DOHH2 (cell line): ENCODE results near the gene TMOD4.

ENCODE experiments used
- EZH2phosphoT487 ChIP-seq: fragments of 200-600 bp; sonication (generic); IDR thresholded peaks from 2 replicates; pipeline ENCODE4 v1.6.1; 2017; ENCODE audit warnings: borderline replicate concordance, mild to moderate bottlenecking, antibody characterized with exemption, low read length, moderate library complexity, mixed read lengths
- TF ChIP-seq, protein P1 (sequence below): fragments of 200-600 bp; sonication (generic); IDR thresholded peaks from one replicate; pipeline ENCODE4 v1.5.1; 2014; ENCODE audit warnings: antibody characterized with exemption, mild to moderate bottlenecking, low read depth, low read length; ENCODE audit not compliant: poor library complexity, severe bottlenecking

DNA sequence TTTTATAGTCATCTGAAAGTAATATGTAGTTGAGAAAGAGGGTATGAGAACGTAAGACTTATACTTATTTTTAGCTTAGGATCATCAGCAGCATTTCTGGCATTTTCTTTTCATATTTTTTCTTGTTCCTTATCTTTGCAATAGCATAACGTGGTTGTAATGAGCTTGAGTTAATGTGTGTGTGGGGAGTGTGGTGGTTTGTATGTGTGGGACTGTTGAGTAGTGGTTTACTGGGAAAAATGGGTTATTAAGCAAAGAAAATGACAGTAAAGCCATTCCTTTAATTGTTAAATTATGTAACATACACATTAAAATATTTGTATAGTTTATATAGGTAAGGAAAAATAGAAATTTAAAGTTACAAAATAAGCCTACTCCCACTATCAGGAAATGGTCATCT lies 37.8 kb upstream of the TMOD4 start:
- TF ChIP-seq, protein P1, sequence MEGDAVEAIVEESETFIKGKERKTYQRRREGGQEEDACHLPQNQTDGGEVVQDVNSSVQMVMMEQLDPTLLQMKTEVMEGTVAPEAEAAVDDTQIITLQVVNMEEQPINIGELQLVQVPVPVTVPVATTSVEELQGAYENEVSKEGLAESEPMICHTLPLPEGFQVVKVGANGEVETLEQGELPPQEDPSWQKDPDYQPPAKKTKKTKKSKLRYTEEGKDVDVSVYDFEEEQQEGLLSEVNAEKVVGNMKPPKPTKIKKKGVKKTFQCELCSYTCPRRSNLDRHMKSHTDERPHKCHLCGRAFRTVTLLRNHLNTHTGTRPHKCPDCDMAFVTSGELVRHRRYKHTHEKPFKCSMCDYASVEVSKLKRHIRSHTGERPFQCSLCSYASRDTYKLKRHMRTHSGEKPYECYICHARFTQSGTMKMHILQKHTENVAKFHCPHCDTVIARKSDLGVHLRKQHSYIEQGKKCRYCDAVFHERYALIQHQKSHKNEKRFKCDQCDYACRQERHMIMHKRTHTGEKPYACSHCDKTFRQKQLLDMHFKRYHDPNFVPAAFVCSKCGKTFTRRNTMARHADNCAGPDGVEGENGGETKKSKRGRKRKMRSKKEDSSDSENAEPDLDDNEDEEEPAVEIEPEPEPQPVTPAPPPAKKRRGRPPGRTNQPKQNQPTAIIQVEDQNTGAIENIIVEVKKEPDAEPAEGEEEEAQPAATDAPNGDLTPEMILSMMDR, result no peak
- TF ChIP-seq EZH2phosphoT487, result no peak
